ENCODE results near the gene CSPG4.
A peak's percentile ranks its signal among the peaks of the same experiment; 100 is the strongest.
"Not testable (repeated sequence)": the region's sequence is repeated elsewhere in the genome, so short reads cannot be mapped to it uniquely, and the experiment has no call there.

Gene CSPG4

DNA sequence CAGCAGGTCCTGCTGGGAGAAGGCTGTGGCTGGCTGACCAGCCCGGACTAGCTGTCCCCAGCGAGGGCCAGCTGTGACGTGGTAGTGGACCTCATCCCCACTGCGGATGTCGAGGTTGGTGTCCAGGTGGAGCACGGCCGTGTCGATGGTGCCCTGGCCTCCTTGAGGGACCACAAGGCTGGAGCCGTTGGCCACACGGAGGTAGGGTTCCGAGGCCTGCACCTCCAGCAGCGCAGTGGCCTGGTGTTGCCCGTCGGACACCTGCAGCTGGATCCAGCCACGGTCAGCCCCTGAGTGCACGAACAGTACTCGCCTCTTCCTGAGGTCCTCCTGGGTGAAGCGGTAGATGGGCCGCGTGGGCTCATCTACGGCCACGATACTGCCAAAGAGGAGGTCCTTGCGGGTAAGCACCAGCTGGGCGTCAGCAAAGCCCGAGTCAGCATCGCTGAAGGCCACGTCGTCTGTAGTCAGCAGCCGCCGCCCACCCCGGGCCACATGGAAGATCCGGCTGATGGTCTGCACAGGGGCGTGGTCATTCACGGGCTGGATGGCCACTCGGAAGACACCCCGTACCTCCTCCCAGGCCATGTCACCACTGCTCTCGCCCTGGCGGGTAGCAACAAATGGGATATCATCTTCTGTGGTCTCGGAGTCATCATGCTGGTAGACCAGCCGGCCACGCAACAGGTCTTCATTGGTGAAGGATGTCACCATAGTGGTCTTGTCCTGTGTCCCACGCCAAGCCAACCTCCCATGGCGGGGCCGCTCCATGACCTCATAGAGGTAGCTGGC, 25.0 kb downstream of the CSPG4 start:
- no peak for DNase-seq

- peak; percentile 27 for DNase-seq
These were observed 26.4 kb downstream of the CSPG4 start for GRCh38 chr15:75686212-75686642.

- no peak for DNase-seq
These were observed 27.5 kb downstream of the CSPG4 start for GRCh38 chr15:75685195-75685594.

DNA sequence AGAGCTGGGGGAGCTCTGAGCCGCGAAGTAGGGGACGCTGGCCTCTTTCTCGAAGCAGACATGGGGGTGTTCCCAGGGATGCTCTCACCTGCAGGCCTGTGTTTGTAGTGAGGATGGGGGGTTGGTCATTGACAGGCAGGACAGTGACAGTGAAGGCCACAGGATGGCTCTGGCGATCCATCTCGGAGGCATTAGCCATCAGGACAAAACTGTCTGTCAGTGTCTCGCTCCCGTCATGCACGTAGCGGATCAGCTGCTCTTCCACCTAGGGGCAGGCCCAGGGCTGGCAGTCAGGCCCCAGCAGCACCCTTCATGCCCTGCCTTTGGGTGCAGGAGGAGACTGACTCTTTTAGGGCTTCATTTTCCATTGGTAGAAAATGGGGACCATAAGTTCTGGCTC, 28.0 kb downstream of the CSPG4 start:
- DNase-seq: peak; percentile 8

DNA sequence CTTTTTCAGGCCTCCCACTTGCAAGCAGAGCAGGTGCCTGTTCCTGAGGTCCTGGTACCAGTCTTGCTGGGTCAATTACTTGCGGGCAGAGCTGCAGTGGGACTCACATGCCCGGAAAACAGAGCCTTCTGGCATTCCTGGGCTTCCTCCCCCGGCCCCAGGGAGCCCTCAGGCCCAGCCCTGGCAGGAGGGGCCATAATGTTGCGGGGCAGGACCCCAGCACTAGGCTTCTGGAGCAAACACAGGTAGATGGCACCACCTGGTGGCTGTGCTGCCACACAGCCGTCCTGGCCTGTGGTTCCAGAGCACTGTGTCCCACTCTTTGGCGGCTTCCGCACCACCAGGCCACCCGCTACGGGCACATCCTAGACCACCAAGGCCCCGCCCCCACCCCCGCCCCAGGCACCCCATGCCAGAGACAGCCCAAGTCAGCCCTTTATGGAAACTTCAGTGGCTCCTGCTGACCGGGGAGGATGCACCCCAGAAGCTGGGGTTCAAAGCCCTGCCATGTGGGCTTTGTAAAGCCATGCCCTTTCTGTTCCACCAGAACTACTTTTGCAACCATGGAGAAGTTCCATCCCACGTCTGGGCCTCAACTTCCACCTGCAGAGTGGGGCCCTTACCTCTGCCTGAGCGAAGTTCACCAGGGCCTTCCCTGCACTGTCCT, 28.9 kb downstream of the CSPG4 start:
- peak; percentile 45 for DNase-seq

GRCh38 chr15:75682181-75683135, 30.2 kb downstream of the CSPG4 start:
- no peak for DNase-seq

DNA sequence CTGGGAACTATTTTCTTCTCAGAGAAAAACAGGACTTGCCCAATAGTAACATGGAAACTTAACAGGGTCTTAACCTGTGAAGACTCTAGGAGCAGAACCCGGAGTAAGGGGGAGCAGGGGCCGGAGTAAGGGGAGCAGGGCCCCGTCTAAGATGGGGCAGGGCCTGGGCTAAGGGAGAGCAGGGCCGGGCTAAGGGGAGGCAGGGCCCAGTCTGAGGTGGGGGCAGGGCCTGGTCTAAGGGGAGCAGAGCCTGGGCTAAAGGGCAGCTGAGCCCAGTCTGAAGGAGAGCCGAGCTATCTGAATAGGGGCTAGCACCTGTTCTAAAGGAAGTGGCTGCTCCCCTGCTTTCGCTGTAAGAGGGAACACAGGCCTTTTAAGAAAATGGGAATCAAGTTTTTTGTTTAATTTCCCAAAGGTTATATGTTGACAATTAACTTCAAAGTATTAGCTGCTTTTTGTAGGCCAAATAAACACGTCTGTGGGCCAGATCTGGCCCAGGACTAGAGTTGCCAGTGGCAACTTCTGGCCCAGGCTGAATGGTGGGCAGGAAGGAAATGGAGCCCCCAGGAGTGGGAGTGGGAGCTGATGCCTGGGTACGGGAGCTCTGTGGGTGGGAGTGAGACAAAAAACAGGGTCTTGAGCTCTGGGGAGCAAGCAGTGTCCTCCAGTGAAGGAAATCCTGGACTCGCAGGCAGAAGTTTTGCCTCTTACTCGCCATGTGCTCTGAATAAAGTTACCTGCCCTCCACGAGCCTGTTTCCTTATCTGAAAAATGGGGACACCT, 32.5 kb downstream of the CSPG4 start:
- no peak for DNase-seq

GRCh38 chr15:75678324-75678690, 34.3 kb downstream of the CSPG4 start:
- not testable (repeated sequence) for DNase-seq

DNA sequence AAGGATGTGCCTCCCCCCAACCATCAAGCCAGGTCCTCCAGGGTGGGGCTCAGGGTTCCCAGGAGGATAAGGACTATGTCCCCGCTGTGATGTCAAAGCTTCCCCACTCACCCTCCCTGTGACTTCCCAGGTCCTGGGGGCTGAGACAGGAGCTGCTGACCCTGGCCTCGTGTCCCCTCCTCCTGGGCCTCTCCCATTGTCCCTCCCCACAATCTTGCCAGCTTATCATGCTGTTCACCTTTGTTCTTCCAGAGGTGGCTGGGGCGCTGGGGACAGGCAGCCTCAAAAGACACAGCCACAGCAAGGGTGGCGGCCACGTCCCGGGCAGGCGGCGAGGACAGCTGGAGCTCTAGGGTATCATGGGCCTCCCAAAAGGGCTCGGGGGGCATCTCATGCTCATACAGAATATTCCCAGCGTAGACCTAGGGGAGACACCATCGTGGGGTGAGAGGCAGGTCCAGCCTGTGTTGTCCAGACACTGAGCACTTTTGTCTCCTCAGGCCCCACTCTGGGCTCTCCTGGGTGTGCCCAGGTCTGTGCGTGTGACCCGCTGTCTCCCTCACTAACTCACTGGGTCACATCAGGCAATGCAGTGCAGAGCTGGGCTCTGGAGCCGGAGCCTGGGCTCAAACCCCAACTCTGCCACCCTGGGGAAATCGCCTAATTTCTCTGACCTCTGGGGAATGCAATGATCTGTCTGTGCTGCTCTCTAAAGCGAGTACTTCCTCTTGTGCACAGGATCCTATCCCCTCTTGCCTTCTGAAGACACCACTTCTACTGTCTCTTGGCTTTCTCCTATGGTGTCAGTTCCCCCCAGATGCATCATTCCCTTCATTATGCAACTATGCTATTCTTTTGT, 35.0 kb downstream of the CSPG4 start:
- no peak for DNase-seq

DNA sequence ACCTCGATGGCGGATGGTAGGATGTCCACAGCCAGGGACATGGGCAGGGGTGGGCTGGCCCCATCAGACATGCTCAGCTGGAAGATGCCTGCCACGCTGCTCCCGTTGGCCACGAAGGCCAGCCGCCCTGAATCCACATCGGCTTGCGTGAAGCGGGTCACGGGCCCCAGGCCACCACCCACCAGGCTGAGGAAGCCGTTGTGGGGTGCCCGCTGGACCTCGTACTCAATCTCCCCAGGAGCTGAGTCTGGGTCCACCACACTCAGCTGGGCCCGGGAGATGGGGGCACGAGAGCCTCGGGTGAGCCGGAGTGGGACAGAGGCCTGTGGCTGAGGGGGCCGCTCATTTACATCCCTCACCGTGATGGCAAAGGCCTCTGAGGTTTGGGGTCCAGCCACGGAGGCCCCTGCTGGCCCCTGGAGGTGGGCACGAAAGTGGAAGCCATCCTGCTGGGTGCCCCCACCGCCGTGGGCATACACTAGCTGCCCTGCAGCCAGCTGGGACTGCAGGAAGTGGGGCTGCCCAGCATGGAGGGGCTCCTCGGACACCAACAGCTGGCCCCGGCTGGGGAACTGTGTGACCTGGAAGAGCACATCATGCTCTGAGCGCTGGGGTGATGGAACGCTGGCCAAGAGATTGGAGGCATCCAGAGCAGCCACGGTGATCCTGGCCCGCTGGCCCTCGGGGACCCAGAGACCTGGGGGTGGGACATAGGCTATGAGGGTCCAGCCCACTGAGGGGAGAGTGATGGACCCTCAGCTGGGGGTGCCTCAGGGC, 35.8 kb downstream of the CSPG4 start:
- no peak for DNase-seq

GRCh38 chr15:75675579-75676404, 36.9 kb downstream of the CSPG4 start:
- DNase-seq: no peak

DNA sequence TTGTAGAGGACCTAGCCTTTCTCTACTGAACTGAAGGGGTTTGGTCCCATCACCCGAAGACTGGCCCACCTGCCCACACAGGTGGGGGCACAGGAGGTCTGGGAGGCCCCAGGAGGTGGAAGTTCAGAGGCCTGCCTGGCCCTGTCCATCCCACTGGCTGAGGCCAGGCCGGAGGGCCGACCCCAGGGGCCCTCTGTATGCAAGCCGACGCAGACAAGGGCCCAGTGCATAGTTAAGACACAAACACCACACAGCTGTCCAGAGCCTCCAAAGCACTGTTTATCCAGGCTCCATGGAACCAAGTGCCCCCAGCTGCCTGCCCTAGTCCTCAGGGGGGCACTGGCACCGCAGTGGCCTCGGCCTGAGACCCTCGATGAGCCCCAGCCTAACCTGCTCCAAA, 38.3 kb downstream of the CSPG4 start:
- no peak for DNase-seq

DNA sequence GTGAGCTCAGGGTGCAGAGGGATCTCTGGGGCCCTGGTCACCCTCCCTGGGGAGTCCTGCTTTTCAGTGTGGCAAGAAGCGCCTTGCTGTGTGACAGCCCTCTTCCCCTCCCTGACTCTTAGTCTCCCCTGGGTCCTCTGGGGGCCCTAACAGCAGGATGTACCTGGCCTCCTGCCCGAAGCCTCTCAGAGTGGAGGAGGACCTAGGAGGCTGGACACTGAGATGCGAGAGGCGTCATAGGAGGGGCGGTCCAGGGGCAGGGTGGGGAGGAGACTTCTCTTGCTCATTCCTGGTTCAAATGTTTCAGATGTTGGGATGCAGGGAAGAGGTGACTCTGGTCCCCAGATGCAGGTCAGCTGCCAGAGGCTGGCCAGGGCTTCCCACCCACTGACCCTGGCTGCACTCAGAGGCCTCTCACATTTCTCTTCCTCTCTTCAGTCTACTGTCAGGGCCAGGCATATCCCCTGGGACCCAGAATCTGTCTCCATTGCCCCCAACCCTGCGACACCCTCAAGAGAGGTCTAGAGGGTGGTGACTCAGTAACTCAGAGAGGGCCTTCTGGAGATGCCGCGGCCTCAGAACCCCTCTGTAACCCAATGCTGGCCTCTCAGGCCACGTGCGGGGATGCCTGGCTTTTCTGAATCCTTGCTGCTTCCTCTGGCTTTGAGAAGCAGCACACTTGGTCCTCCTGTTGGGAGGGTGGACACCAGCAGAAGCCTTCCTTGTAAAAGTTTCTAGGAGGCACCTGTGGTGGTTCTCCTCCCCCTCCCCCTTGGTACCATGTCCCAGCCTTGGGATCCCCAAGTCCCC, 39.0 kb downstream of the CSPG4 start:
- DNase-seq: no peak

GRCh38 chr15:75672646-75673425, 39.8 kb downstream of the CSPG4 start:
- DNase-seq: no peak

DNA sequence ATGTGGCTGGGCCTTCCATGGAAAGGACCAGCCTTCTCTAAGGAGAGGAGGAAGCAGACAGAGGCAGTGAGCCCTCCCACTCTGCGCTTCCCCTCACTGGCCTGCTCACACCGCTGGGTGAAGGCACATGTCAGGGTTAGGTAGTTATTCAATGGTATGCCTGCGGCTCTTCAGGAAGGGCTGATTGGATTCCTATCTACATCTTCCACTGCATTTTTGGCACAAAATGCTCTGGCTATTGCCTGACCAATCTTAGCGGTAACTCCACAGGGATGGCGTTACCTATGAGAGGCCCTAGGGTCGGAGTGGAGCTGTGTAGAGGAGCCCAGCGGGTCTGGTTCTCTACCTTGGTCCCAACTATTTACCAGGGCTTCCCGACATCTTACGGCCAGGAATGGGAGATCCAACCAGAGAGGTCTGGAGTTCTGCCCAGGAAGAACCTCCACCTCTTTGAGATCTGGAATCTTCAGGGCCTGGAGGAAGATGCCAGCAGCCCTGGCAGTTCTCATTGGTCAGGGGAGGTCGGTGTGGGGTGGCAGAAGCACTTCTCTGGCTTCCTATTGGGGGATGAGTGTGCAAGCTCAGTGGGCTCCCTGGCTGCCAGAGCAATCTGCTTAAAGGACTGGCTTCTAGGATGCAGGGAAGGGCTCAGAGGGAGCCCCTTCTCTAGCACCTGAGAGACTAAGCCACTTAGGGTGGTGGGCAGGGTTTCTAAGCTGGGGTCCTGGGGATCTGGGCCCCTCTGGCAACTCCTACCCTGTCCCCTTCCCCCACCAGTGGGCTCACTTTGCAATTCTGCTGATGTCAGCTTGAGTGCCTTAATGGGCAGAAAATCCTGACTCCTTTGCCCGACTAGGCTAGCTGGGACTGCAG, 40.7 kb downstream of the CSPG4 start:
- DNase-seq: no peak

DNA sequence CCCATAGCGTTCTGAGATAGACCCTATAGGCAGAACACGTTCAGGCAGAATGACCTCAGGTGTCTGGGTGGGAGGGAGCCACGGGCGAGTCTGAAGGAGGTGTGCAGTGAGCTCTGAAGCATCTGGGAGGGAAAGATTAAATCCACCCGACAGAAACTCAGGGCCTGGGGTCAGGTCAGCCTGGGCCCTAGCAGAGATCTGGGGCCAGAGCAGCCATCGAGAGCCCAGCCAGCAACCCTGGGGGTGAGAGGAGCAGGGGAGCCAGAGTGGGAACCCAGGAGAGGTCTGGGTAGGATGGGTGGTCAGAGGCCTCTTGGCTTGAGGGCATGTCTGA, 42.8 kb downstream of the CSPG4 start:
- DNase-seq: no peak

DNA sequence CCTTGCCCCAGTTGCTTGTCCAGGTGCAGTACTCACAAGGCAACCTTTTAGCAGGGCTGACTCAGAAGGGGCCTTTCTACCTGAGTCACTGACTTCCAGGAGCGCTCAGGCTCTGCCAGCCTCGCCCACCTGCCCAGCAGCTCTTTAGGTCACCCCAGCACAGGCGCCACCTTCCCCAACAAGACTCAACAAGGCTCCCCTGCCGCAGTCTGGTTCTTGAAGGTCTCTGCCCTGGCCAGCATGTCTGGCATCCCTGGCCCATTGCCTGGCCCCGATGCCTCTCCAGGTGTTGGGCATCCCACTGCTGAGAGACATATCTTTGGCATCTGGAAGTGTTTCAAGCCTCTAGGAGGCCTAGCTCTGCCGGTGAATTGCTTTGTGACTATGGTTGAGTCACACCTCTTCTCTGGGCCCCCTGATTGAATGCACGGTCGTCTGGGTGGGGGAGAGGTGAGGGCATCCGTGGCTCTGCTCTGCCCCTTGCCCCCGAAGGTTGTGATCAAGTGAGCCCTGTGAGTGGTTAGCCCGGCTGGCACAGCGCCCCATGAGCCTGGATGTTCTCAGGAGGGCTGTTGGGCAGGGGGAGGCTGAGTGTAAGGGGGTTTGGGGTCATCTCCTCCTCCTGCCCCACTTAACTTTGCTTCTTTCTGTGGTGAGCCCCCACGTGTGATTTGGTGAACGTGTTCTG, 43.3 kb downstream of the CSPG4 start:
- DNase-seq: no peak
